ENCODE data around the gene CEP83.

DNA sequence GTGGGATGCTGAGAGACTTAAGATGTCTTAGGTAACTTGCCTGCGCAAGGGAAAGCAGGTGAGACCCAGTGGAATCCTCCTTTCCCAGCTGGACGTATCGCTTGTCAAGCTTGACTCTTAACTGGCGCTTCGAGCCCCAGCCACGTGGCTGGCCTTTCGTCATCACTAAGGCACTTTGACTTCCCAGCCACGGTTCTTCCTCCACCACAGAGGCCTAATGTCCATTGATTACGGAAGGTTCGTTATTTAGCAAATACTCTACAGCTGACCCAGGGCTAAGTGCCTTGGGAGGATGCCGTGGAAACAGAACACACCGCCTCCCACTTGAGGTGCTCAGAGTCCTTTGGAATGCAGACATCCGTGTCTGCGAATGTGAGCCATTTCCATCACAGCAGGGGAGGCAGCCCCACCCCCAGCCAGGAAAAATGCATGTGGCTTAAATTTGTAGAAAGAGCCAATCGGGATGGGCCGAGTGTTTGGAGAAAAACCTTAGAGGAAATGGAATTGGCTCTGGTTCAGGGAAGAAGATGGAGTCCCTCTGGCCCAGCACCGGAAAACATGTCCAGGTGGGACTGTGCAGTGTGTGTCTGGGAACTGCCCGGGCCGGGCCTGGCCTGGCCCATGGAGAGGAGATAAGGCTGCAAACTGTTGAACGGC is 195.6 kb downstream of the CEP83 start:
- TF ChIP-seq, protein P1, sequence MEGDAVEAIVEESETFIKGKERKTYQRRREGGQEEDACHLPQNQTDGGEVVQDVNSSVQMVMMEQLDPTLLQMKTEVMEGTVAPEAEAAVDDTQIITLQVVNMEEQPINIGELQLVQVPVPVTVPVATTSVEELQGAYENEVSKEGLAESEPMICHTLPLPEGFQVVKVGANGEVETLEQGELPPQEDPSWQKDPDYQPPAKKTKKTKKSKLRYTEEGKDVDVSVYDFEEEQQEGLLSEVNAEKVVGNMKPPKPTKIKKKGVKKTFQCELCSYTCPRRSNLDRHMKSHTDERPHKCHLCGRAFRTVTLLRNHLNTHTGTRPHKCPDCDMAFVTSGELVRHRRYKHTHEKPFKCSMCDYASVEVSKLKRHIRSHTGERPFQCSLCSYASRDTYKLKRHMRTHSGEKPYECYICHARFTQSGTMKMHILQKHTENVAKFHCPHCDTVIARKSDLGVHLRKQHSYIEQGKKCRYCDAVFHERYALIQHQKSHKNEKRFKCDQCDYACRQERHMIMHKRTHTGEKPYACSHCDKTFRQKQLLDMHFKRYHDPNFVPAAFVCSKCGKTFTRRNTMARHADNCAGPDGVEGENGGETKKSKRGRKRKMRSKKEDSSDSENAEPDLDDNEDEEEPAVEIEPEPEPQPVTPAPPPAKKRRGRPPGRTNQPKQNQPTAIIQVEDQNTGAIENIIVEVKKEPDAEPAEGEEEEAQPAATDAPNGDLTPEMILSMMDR (IDR thresholded peaks at IDR 0.05; ENCODE audit: low read depth, low read length, poor library complexity, severe bottlenecking): no peak
- no peak for TF ChIP-seq EZH2phosphoT487 (IDR thresholded peaks at IDR 0.05; ENCODE audit: borderline replicate concordance, low read length)
